ENCODE measurements around the gene TLCD3B.

The TLCD3B gene

GRCh38 chr16:30010844-30011713, 20.0 kb downstream of the TLCD3B start, which contains the start of gene DOC2A:
DOC2A (minus strand) TSS chr16:30011027; CDS start chr16:30010222, 805 bp downstream.
- TF ChIP-seq, protein P1, sequence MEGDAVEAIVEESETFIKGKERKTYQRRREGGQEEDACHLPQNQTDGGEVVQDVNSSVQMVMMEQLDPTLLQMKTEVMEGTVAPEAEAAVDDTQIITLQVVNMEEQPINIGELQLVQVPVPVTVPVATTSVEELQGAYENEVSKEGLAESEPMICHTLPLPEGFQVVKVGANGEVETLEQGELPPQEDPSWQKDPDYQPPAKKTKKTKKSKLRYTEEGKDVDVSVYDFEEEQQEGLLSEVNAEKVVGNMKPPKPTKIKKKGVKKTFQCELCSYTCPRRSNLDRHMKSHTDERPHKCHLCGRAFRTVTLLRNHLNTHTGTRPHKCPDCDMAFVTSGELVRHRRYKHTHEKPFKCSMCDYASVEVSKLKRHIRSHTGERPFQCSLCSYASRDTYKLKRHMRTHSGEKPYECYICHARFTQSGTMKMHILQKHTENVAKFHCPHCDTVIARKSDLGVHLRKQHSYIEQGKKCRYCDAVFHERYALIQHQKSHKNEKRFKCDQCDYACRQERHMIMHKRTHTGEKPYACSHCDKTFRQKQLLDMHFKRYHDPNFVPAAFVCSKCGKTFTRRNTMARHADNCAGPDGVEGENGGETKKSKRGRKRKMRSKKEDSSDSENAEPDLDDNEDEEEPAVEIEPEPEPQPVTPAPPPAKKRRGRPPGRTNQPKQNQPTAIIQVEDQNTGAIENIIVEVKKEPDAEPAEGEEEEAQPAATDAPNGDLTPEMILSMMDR (IDR thresholded peaks at IDR 0.05) = no peak
- Histone ChIP-seq H3K27ac (no peak within 1 kb of the TSS), H3K9me3 (no peaks in the 10 kb centered on the region), H3K4me3 (ENCODE audit: low read depth in 1 of 2, low read length in 1 of 2) (peak within 1 kb of the TSS in 1 of 2 experiments; percentile 28), H3K27me3 (peaks cover 57% of the 10 kb centered on the region), H3K4me1 (ENCODE audit: control insufficient read depth in 1 of 2, insufficient read depth in 1 of 2, low read depth in 1 of 2, low read length in 1 of 2) (peaks cover 0 to 12% of the 10 kb centered on the region in 2 experiments), H3K36me3 (peaks cover 5% of the 10 kb centered on the region)

DNA sequence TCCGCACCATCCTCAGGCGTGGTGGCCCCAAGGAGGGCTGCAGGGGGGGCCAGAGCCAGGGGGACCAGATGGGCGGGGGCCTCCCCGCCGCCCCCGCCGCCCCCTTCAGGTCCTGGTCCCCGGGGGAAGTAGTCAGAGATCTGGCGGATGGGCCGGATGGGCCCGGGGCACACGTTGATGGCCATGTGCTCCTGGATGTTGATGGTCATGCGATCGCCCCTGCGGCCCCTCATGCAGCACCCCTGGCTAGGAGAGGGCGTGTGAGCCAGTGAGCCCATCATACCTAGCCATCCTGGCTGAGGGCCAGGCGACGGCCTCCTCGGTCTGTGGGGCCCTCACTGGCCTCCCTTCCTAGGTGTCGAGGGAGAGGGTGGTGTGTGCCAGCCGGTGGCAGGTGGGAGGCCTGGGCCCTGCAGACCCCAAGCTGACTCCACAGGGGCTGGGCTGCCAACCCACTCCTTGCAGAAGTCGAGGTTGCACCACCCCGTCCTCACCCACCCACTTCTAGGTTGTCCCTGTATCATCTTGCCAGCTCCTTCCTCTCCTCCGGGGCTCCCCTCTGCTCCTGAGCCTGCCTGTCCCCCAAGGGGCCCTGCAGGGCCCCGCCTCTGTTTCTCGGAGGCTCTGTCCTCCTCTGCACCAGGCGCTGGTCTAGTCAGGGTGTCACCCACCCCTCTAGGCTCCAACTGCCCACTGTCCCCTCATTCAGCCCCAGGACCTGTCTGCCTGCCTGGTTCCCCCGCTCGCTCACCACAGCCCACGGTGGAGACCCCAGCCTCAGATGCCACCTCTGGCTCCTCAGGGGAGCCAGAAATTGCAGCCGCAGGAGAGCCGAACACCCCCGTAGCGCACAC, 20.9 kb downstream of the TLCD3B start:
- H3K4me3 ChIP-seq (ENCODE audit: low read depth in 1 of 2, low read length in 1 of 2) = peak overlapping the region in 1 of 2 experiments; percentile 28
- no peak overlapping the region for H3K27ac ChIP-seq
- H3K27me3 ChIP-seq = peaks cover 57% of the 10 kb centered on the region
- peaks cover 12% of the 10 kb centered on the region for H3K36me3 ChIP-seq
- H3K4me1 ChIP-seq (ENCODE audit: control insufficient read depth in 1 of 2, insufficient read depth in 1 of 2, low read depth in 1 of 2, low read length in 1 of 2) = peaks cover 0 to 12% of the 10 kb centered on the region in 2 experiments
- H3K9me3 ChIP-seq = no peaks in the 10 kb centered on the region
- TF ChIP-seq, protein P1 (IDR thresholded peaks at IDR 0.05) = no peak

- no peak overlapping the region for H3K27ac ChIP-seq
- H3K36me3 ChIP-seq = peaks cover 20% of the 10 kb centered on the region
- H3K4me1 ChIP-seq (ENCODE audit: control insufficient read depth in 1 of 2, insufficient read depth in 1 of 2, low read depth in 1 of 2, low read length in 1 of 2) = peaks cover 0 to 12% of the 10 kb centered on the region in 2 experiments
- H3K27me3 ChIP-seq = peaks cover 54% of the 10 kb centered on the region
- no peaks in the 10 kb centered on the region for H3K9me3 ChIP-seq
- H3K4me3 ChIP-seq (ENCODE audit: low read depth in 1 of 2, low read length in 1 of 2) = no peak overlapping the region
- TF ChIP-seq, protein P1 (IDR thresholded peaks at IDR 0.05) = no peak
Measured at GRCh38 chr16:30009085-30009862, 21.8 kb downstream of the TLCD3B start.

DNA sequence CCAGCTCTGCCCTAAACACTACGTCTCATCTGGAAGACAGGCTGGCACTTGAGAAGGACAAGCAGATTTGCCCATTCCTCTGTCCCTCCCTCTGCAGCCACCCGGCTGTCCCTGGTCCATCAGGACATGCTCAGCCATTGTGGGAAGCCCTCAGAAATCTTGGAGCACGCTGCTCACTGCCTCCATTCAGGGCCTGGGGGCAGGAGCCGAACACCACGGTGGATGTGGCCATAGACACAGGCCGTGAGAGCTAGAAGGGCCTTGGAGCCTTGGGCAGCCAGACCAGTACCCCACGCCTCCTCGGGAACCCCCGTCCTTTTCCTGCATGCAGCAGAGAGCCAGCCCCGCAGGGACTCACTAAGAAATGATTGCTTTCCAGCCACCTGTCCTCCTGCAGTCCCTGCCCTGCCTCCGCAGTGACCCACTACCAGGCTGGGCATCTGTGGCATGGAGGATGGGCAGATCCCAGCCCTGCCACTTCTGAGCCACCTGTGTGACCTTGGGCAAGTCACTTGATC, 23.6 kb downstream of the TLCD3B start:
- Histone ChIP-seq H3K36me3 (peaks cover 38% of the 10 kb centered on the region), H3K4me1 (ENCODE audit: control insufficient read depth in 1 of 2, insufficient read depth in 1 of 2, low read depth in 1 of 2, low read length in 1 of 2) (peaks cover 0 to 12% of the 10 kb centered on the region in 2 experiments), H3K27me3 (peaks cover 40% of the 10 kb centered on the region), H3K27ac (no peak overlapping the region), H3K9me3 (no peaks in the 10 kb centered on the region), H3K4me3 (ENCODE audit: low read depth in 1 of 2, low read length in 1 of 2) (no peak overlapping the region)
- TF ChIP-seq, protein P1 (IDR thresholded peaks at IDR 0.05) = no peak
